IPS-NIHi7 (cell line): ENCODE results near the gene ST8SIA2.
"Not testable (repeated sequence)": the region's sequence is repeated elsewhere in the genome, so short reads cannot be mapped to it uniquely, and the experiment has no call there.

Source experiments
- DNase-seq: peaks from one replicate; pipeline ENCODE4 v3.0.0; 2012; ENCODE audit warnings: mixed read lengths; ENCODE audit errors: extremely low spot score

The ST8SIA2 gene

GRCh38 chr15:92443381-92443780 is 49.7 kb downstream of the ST8SIA2 start:
- DNase-seq = no peak

GRCh38 chr15:92444631-92445030 is 51.0 kb downstream of the ST8SIA2 start:
- no peak for DNase-seq

- DNase-seq = no peak
These were observed 54.7 kb downstream of the ST8SIA2 start for GRCh38 chr15:92448370-92448769.

GRCh38 chr15:92449476-92449875 is 55.8 kb downstream of the ST8SIA2 start:
- no peak for DNase-seq

GRCh38 chr15:92451225-92451825 is 57.6 kb downstream of the ST8SIA2 start:
- no peak for DNase-seq

- DNase-seq = no peak
These were observed 58.5 kb downstream of the ST8SIA2 start for GRCh38 chr15:92452143-92452542.

- DNase-seq = no peak
These were observed 59.9 kb downstream of the ST8SIA2 start for GRCh38 chr15:92453607-92454006.

GRCh38 chr15:92454555-92455105 is 60.9 kb downstream of the ST8SIA2 start:
- no peak for DNase-seq

GRCh38 chr15:92455271-92455670 is 61.6 kb downstream of the ST8SIA2 start:
- DNase-seq = no peak

- no peak for DNase-seq
These were observed 63.9 kb downstream of the ST8SIA2 start for GRCh38 chr15:92457471-92458041.

GRCh38 chr15:92460023-92460422 is 66.3 kb downstream of the ST8SIA2 start:
- no peak for DNase-seq

- DNase-seq = no peak
These were observed 68.9 kb downstream of the ST8SIA2 start for GRCh38 chr15:92462424-92463125.

GRCh38 chr15:92463352-92463751 is 69.7 kb downstream of the ST8SIA2 start:
- no peak for DNase-seq

GRCh38 chr15:92463826-92464225 is 70.1 kb downstream of the ST8SIA2 start:
- no peak for DNase-seq

GRCh38 chr15:92466834-92467233 is 73.2 kb downstream of the ST8SIA2 start:
- no peak for DNase-seq

- no peak for DNase-seq
These were observed 73.6 kb downstream of the ST8SIA2 start for GRCh38 chr15:92467245-92467644.

- no peak for DNase-seq
These were observed 75.3 kb downstream of the ST8SIA2 start for GRCh38 chr15:92468991-92469390.

GRCh38 chr15:92471288-92471687 is 77.6 kb downstream of the ST8SIA2 start:
- DNase-seq = no peak

- no peak for DNase-seq
These were observed 80.1 kb downstream of the ST8SIA2 start for GRCh38 chr15:92473756-92474155.

GRCh38 chr15:92479730-92480129 is 86.0 kb downstream of the ST8SIA2 start:
- DNase-seq = not testable (repeated sequence)

GRCh38 chr15:92480361-92480760 is 86.7 kb downstream of the ST8SIA2 start:
- DNase-seq = no peak

- no peak for DNase-seq
These were observed 91.8 kb downstream of the ST8SIA2 start for GRCh38 chr15:92485441-92485840.

- DNase-seq = no peak
These were observed 99.0 kb downstream of the ST8SIA2 start for GRCh38 chr15:92492551-92493115.
